Neural cell (in vitro differentiated cells): ENCODE results near the gene SCNN1G. TPM values are rescaled to one million over a fixed set of nuclear protein-coding genes. Genes with fewer than 3 reads are reported as not detected.

Experiments
- H2AFZ ChIP-seq: fragments of 200-600, 300-800 bp; sonication (generic), shearing (Covaris generic); 2 replicates; pipeline ENCODE4 v1.6.0; 2014; ENCODE audit warnings: low read depth, mild to moderate bottlenecking, antibody characterized with exemption, low read length, moderate library complexity
- H3F3A ChIP-seq: fragments of 200-600 bp; shearing (Covaris generic); 2 replicates; pipeline ENCODE4 v1.6.1; 2016; ENCODE audit warnings: mild to moderate bottlenecking, moderate library complexity, mixed read lengths, antibody characterized with exemption, low read length; ENCODE audit not compliant: insufficient read depth, poor library complexity, severe bottlenecking
- H3K27ac ChIP-seq: fragments of 200-600, 300-800 bp; sonication (generic), shearing (Covaris generic); 2 replicates; pipeline ENCODE4 v1.5.1; 2014; ENCODE audit warnings: mild to moderate bottlenecking, low read length, moderate library complexity
- H3K27me3 ChIP-seq: fragments of 300-800, 200-600 bp; sonication (generic), shearing (Covaris generic); 2 replicates; pipeline ENCODE4 v1.6.0; 2014; ENCODE audit warnings: mild to moderate bottlenecking, low read depth, low read length, moderate library complexity; ENCODE audit not compliant: insufficient read depth
- H3K36me3 ChIP-seq: fragments of 300-800, 200-600 bp; sonication (generic), shearing (Covaris generic); 2 replicates; pipeline ENCODE4 v1.5.1; 2014; ENCODE audit warnings: mild to moderate bottlenecking, antibody characterized with exemption, low read length, moderate library complexity; ENCODE audit not compliant: insufficient read depth
- H3K4me2 ChIP-seq: fragments of 300-800, 200-600 bp; sonication (generic), shearing (Covaris generic); 2 replicates; pipeline ENCODE4 v1.6.0; 2014; ENCODE audit warnings: mild to moderate bottlenecking, low read length
- H3K4me3 ChIP-seq: fragments of 300-800, 200-600 bp; sonication (generic), shearing (Covaris generic); 2 replicates; pipeline ENCODE4 v1.5.1; 2014; ENCODE audit warnings: mild to moderate bottlenecking, low read length, moderate library complexity
- H3K79me2 ChIP-seq: fragments of 200-600 bp; shearing (Covaris generic); replicated peaks from 2 replicates; pipeline ENCODE4 v1.6.0; 2014; ENCODE audit warnings: mild to moderate bottlenecking, low read length, moderate library complexity; ENCODE audit not compliant: insufficient read depth
- H3K9ac ChIP-seq: fragments of 300-800, 200-600 bp; sonication (generic), shearing (Covaris generic); 2 replicates; pipeline ENCODE4 v1.6.1; 2016; ENCODE audit warnings: mild to moderate bottlenecking, low read length, mixed read lengths
- H3K9me2 ChIP-seq: fragments of 200-600 bp; shearing (Covaris generic); 2 replicates; pipeline ENCODE4 v1.6.1; 2016; ENCODE audit warnings: mild to moderate bottlenecking, low read length, mixed read lengths; ENCODE audit not compliant: insufficient read depth
- H3K9me3 ChIP-seq: fragments of 200-600, 300-800 bp; sonication (generic), shearing (Covaris generic); 2 replicates; pipeline ENCODE4 v1.6.1; 2016; ENCODE audit warnings: mild to moderate bottlenecking, mixed run types, low read length, moderate library complexity, mixed read lengths
- H4K20me1 ChIP-seq: fragments of 200-600 bp; shearing (Covaris generic); 2 replicates; pipeline ENCODE4 v1.6.1; 2016; ENCODE audit warnings: mild to moderate bottlenecking, mixed run types; ENCODE audit not compliant: insufficient read depth
- EP300 ChIP-seq: fragments of 450-650 bp; conservative IDR thresholded peaks from 2 replicates; pipeline ENCODE4 v1.6.1; 2014; ENCODE audit warnings: antibody characterized with exemption, mild to moderate bottlenecking, moderate library complexity; ENCODE audit not compliant: poor library complexity, severe bottlenecking
- EZH2 ChIP-seq: fragments of 200-600, 300-800 bp; shearing (Covaris generic), sonication (generic); IDR thresholded peaks from 2 replicates; pipeline ENCODE4 v1.6.1; 2014; ENCODE audit warnings: antibody characterized with exemption, low read length, borderline replicate concordance, mild to moderate bottlenecking; ENCODE audit not compliant: insufficient read depth, poor library complexity, severe bottlenecking
- MXI1 ChIP-seq: fragments of 450-650 bp; conservative IDR thresholded peaks from 2 replicates; pipeline ENCODE4 v1.6.1; 2014; ENCODE audit warnings: antibody characterized with exemption, mild to moderate bottlenecking; ENCODE audit not compliant: poor library complexity, severe bottlenecking
- POLR2AphosphoS5 ChIP-seq: IDR thresholded peaks from 2 replicates; pipeline ENCODE4 v1.6.1; 2012
- RAD21 ChIP-seq: fragments of 450-650 bp; conservative IDR thresholded peaks from 2 replicates; pipeline ENCODE4 v1.6.1; 2014; ENCODE audit warnings: antibody characterized with exemption, mild to moderate bottlenecking, moderate library complexity
- SMC3 ChIP-seq: fragments of 450-650 bp; conservative IDR thresholded peaks from 2 replicates; pipeline ENCODE4 v1.6.1; 2014; ENCODE audit warnings: antibody characterized with exemption, mild to moderate bottlenecking, moderate library complexity; ENCODE audit not compliant: poor library complexity
- TAF1 ChIP-seq: IDR thresholded peaks from 2 replicates; pipeline ENCODE4 v1.6.1; 2012; ENCODE audit warnings: low read depth
- polyA plus RNA-seq: library from polyadenylated mRNA; depleted of rRNA; stranded (reverse); fragments of >200 nt; gene quantifications from 2 replicates; pipeline ENCODE4 v1.2.3, GENCODE V29; 2014
- TF ChIP-seq, protein P1 (sequence below): fragments of 450-650 bp; IDR thresholded peaks from 2 replicates; pipeline ENCODE4 v1.5.1; 2014; ENCODE audit warnings: antibody characterized with exemption, mild to moderate bottlenecking, moderate library complexity; ENCODE audit not compliant: poor library complexity, severe bottlenecking
- TF ChIP-seq, protein P2 (sequence below): IDR thresholded peaks from 2 replicates; pipeline ENCODE4 v1.6.1; 2012; ENCODE audit warnings: borderline replicate concordance

SCNN1G gene
- polyA plus RNA-seq, 1 donor from 2014 or later: not detected

DNA sequence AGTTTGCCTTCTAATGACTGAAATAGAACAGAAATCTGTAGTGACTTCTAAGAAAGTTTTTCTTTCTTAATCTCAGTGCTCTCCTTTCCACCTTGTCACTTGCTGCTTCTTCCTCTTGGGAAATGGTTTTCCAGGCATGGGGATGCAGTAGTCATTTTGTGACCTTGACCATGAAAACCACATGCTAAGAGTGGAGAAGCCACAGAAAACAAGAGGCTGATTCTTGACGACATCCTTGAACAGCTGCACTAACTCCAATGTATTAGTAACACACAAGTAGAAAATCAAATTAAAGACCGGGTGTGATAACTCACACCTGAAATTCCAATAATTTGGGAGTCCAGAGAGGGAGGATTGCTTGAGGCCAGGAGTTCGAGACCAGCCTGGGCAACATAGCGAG, 17.8 kb upstream of the SCNN1G start:
- H3K9ac ChIP-seq: no peak overlapping the region
- no peaks in the 10 kb centered on the region for H3K9me3 ChIP-seq
- no peak overlapping the region for H3K4me3 ChIP-seq
- H3K4me2 ChIP-seq: no peak overlapping the region
- no peaks in the 10 kb centered on the region for H3K9me2 ChIP-seq
- no peaks in the 10 kb centered on the region for H3F3A ChIP-seq
- no peak overlapping the region for H3K27ac ChIP-seq
- no peaks in the 10 kb centered on the region for H3K27me3 ChIP-seq
- H2AFZ ChIP-seq: no peak overlapping the region
- no peaks in the 10 kb centered on the region for H3K79me2 ChIP-seq
- TF ChIP-seq MXI1 (no peak), EP300 (no peak), RAD21 (no peak), TAF1 (no peak), EZH2 (no peak), SMC3 (no peak), POLR2AphosphoS5 (no peak)
- TF ChIP-seq, protein P1, sequence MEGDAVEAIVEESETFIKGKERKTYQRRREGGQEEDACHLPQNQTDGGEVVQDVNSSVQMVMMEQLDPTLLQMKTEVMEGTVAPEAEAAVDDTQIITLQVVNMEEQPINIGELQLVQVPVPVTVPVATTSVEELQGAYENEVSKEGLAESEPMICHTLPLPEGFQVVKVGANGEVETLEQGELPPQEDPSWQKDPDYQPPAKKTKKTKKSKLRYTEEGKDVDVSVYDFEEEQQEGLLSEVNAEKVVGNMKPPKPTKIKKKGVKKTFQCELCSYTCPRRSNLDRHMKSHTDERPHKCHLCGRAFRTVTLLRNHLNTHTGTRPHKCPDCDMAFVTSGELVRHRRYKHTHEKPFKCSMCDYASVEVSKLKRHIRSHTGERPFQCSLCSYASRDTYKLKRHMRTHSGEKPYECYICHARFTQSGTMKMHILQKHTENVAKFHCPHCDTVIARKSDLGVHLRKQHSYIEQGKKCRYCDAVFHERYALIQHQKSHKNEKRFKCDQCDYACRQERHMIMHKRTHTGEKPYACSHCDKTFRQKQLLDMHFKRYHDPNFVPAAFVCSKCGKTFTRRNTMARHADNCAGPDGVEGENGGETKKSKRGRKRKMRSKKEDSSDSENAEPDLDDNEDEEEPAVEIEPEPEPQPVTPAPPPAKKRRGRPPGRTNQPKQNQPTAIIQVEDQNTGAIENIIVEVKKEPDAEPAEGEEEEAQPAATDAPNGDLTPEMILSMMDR: no peak
- TF ChIP-seq, protein P2, sequence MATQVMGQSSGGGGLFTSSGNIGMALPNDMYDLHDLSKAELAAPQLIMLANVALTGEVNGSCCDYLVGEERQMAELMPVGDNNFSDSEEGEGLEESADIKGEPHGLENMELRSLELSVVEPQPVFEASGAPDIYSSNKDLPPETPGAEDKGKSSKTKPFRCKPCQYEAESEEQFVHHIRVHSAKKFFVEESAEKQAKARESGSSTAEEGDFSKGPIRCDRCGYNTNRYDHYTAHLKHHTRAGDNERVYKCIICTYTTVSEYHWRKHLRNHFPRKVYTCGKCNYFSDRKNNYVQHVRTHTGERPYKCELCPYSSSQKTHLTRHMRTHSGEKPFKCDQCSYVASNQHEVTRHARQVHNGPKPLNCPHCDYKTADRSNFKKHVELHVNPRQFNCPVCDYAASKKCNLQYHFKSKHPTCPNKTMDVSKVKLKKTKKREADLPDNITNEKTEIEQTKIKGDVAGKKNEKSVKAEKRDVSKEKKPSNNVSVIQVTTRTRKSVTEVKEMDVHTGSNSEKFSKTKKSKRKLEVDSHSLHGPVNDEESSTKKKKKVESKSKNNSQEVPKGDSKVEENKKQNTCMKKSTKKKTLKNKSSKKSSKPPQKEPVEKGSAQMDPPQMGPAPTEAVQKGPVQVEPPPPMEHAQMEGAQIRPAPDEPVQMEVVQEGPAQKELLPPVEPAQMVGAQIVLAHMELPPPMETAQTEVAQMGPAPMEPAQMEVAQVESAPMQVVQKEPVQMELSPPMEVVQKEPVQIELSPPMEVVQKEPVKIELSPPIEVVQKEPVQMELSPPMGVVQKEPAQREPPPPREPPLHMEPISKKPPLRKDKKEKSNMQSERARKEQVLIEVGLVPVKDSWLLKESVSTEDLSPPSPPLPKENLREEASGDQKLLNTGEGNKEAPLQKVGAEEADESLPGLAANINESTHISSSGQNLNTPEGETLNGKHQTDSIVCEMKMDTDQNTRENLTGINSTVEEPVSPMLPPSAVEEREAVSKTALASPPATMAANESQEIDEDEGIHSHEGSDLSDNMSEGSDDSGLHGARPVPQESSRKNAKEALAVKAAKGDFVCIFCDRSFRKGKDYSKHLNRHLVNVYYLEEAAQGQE: no peak
- H3K36me3 ChIP-seq: no peaks in the 10 kb centered on the region
- H4K20me1 ChIP-seq: no peaks in the 10 kb centered on the region

DNA sequence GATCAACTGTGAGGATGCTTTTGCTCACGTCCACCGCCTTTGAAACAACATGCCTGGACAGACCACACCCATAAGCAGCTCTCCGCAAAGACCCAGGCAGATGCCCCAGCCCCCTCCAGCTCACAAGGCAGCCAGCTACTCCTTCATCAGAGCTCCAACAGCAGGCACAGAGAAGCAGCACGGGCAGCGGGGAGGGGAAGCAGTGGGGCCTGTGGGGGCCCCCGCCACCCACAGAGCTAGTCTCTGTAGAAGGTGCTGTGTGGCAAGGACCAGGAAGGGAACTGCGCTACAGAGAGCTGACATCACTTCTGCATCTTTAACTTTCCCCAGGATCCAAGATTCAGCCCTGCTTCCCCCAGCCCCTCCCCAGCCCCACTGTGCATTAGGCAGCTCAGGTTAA, 10.0 kb upstream of the SCNN1G start:
- Histone ChIP-seq H3K9me3 (no peaks in the 10 kb centered on the region), H3F3A (no peaks in the 10 kb centered on the region), H3K4me3 (no peak overlapping the region), H3K79me2 (no peaks in the 10 kb centered on the region), H3K27me3 (no peaks in the 10 kb centered on the region), H3K27ac (no peak overlapping the region), H3K9ac (no peak overlapping the region), H3K36me3 (no peaks in the 10 kb centered on the region), H2AFZ (no peak overlapping the region), H4K20me1 (no peaks in the 10 kb centered on the region), H3K4me2 (no peak overlapping the region), H3K9me2 (no peaks in the 10 kb centered on the region)
- TF ChIP-seq, protein P2: no peak
- TF ChIP-seq MXI1 (no peak), EP300 (no peak), POLR2AphosphoS5 (no peak), SMC3 (no peak), RAD21 (no peak), TAF1 (no peak), EZH2 (no peak)
- TF ChIP-seq, protein P1: no peak
